Coronary artery (tissue), 2 donors: ENCODE data around the gene GABBR2.

ENCODE experiments used
- DNase-seq: peaks from one replicate; pipeline ENCODE4 v3.0.0-alpha.2; 2017; ENCODE audit warnings: low spot score
- H3K27ac ChIP-seq, 2 donors: fragments of 200-600 bp; sonication (generic); one replicate each; pipeline ENCODE4 v1.5.1; 2016 to 2019
- H3K4me3 ChIP-seq: fragments of 200-600 bp; sonication (generic); 2 replicates; pipeline ENCODE4 v1.5.1; 2016; ENCODE audit warnings: mild to moderate bottlenecking, moderate library complexity
- CTCF ChIP-seq: fragments of 200-600 bp; sonication (generic); IDR thresholded peaks from one replicate; pipeline ENCODE4 v1.5.1; 2019; ENCODE audit warnings: antibody characterized with exemption

Gene GABBR2

GRCh38 chr9:98615633-98616032, 93.1 kb downstream of the GABBR2 start:
- H3K27ac ChIP-seq: no peak overlapping the region
- no peak overlapping the region for H3K4me3 ChIP-seq
- TF ChIP-seq CTCF: no peak
- DNase-seq: no peak

GRCh38 chr9:98614941-98615340, 93.8 kb downstream of the GABBR2 start:
- no peak for DNase-seq
- TF ChIP-seq CTCF: no peak
- no peak overlapping the region for H3K4me3 ChIP-seq
- H3K27ac ChIP-seq: no peak overlapping the region

- Histone ChIP-seq H3K4me3 (no peak overlapping the region), H3K27ac (no peak overlapping the region)
- no peak for TF ChIP-seq CTCF
- no peak for DNase-seq
These were observed 96.5 kb downstream of the GABBR2 start for GRCh38 chr9:98612061-98612752.

GRCh38 chr9:98611319-98611718, 97.4 kb downstream of the GABBR2 start:
- Histone ChIP-seq H3K4me3 (no peak overlapping the region), H3K27ac (no peak overlapping the region)
- no peak for DNase-seq
- no peak for TF ChIP-seq CTCF

- Histone ChIP-seq H3K27ac (no peak overlapping the region), H3K4me3 (no peak overlapping the region)
- DNase-seq: no peak
- no peak for TF ChIP-seq CTCF
These were observed 98.0 kb downstream of the GABBR2 start for GRCh38 chr9:98610711-98611110.

GRCh38 chr9:98610211-98610610, 98.5 kb downstream of the GABBR2 start:
- Histone ChIP-seq H3K4me3 (no peak overlapping the region), H3K27ac (no peak overlapping the region)
- DNase-seq: no peak
- TF ChIP-seq CTCF: no peak

- no peak for DNase-seq
- TF ChIP-seq CTCF: no peak
- no peak overlapping the region for H3K27ac ChIP-seq
- no peak overlapping the region for H3K4me3 ChIP-seq
These were observed 99.1 kb downstream of the GABBR2 start for GRCh38 chr9:98609646-98610045.
